CD14-positive monocyte (primary cell): ENCODE data around the gene SPDL1. TPM values are rescaled to one million over a fixed set of nuclear protein-coding genes. Genes with fewer than 3 reads are reported as not detected.

Experiments used
- DNase-seq, 3 donors: peaks; one replicate each; pipeline ENCODE4 v3.0.0-alpha.2; 2011 to 2022
- H2AFZ ChIP-seq: 2 replicates; pipeline ENCODE4 v1.6.0; 2012; ENCODE audit warnings: mild to moderate bottlenecking, low read depth, low read length, inconsistent platforms; ENCODE audit not compliant: insufficient read depth, poor library complexity, severe bottlenecking
- H3K27ac ChIP-seq, 2 donors: 1 replicate in 1 of 2; 2 replicates in 1 of 2; pipeline ENCODE4 v1.5.1; 2012 to 2013; ENCODE audit warnings: low read length in 2 of 2, control low read depth in 1 of 2, inconsistent platforms in 1 of 2, low read depth in 1 of 2, mild to moderate bottlenecking in 1 of 2
- H3K27me3 ChIP-seq, 2 donors: one replicate each; pipeline versions ENCODE4 v1.6.0 to v1.6.1; 2011 to 2013; ENCODE audit warnings: low read length in 2 of 2; ENCODE audit not compliant: control insufficient read depth in 2 of 2, insufficient read depth in 2 of 2
- H3K36me3 ChIP-seq, 2 donors: replicated peaks in 1 of 2; 1 replicate in 1 of 2; 2 replicates in 1 of 2; pipeline versions ENCODE4 v1.5.1 to v1.6.1; 2012 to 2013; ENCODE audit warnings: low read length in 2 of 2, control low read depth in 1 of 2, inconsistent platforms in 1 of 2, mild to moderate bottlenecking in 1 of 2; ENCODE audit not compliant: insufficient read depth in 2 of 2, control insufficient read depth in 1 of 2
- H3K4me1 ChIP-seq, 2 donors: 1 replicate in 1 of 2; 2 replicates in 1 of 2; pipeline versions ENCODE4 v1.5.1 to v1.6.1; 2012 to 2013; ENCODE audit warnings: low read length in 2 of 2, control low read depth in 1 of 2, inconsistent platforms in 1 of 2, mild to moderate bottlenecking in 1 of 2, moderate library complexity in 1 of 2; ENCODE audit not compliant: insufficient read depth in 2 of 2, control insufficient read depth in 1 of 2
- H3K4me2 ChIP-seq: replicated peaks from 2 replicates; pipeline ENCODE3; 2012; ENCODE audit warnings: low read length, moderate library complexity, mild to moderate bottlenecking; ENCODE audit not compliant: poor library complexity, severe bottlenecking; ENCODE audit errors: extremely low read depth
- H3K4me3 ChIP-seq, 3 experiments: fragments of 200-600 bp in 1 of 3; sonication (generic) in 1 of 3; replicated peaks in 1 of 3; 1 replicate in 2 of 3; 2 replicates in 1 of 3; pipeline ENCODE4 v1.5.1; 2011 to 2013; ENCODE audit warnings: low read length in 3 of 3, mild to moderate bottlenecking in 3 of 3, control low read depth in 2 of 3, low read depth in 2 of 3, inconsistent platforms in 1 of 3, moderate library complexity in 1 of 3
- H3K79me2 ChIP-seq: 2 replicates; pipeline ENCODE4 v1.6.0; 2012; ENCODE audit warnings: mild to moderate bottlenecking, control low read depth, inconsistent platforms, low read length, moderate library complexity; ENCODE audit not compliant: insufficient read depth
- H3K9ac ChIP-seq: 2 replicates; pipeline ENCODE4 v1.6.0; 2017; ENCODE audit warnings: low read length, mild to moderate bottlenecking; ENCODE audit not compliant: insufficient read depth, poor library complexity, severe bottlenecking
- H3K9me3 ChIP-seq, 2 donors: replicated peaks in 1 of 2; 1 replicate in 1 of 2; 2 replicates in 1 of 2; pipeline versions ENCODE4 v1.5.1 to v1.6.1; 2012 to 2013; ENCODE audit warnings: low read length in 2 of 2, control low read depth in 1 of 2; ENCODE audit not compliant: control insufficient read depth in 1 of 2, insufficient read depth in 1 of 2
- H4K20me1 ChIP-seq: 2 replicates; pipeline ENCODE4 v1.6.0; 2012; ENCODE audit warnings: mild to moderate bottlenecking, low read length, control low read depth, moderate library complexity; ENCODE audit not compliant: insufficient read depth
- H3K27ac Mint-ChIP-seq, 7 donors: one replicate each; pipeline ENCODE4 v1.8.0; 2020; ENCODE audit warnings: mild to moderate bottlenecking in 7 of 7, mixed read lengths in 7 of 7, moderate library complexity in 6 of 7, inconsistent platforms in 2 of 7
- H3K27me3 Mint-ChIP-seq, 3 donors: one replicate each; pipeline ENCODE4 v1.8.0; 2021 to 2022; ENCODE audit warnings: low read depth in 3 of 3, mild to moderate bottlenecking in 3 of 3, mixed read lengths in 3 of 3, moderate library complexity in 3 of 3, inconsistent platforms in 1 of 3
- H3K36me3 Mint-ChIP-seq, 2 donors: one replicate each; pipeline ENCODE4 v1.8.0; 2020; ENCODE audit warnings: mixed read lengths in 2 of 2, inconsistent platforms in 1 of 2, mild to moderate bottlenecking in 1 of 2
- H3K4me1 Mint-ChIP-seq: one replicate; pipeline ENCODE4 v1.8.0; 2020; ENCODE audit warnings: mild to moderate bottlenecking, mixed read lengths
- H3K4me3 Mint-ChIP-seq, 2 donors: one replicate each; pipeline ENCODE4 v1.8.0; 2020; ENCODE audit warnings: mild to moderate bottlenecking in 2 of 2, mixed read lengths in 2 of 2, moderate library complexity in 1 of 2
- H3K9me3 Mint-ChIP-seq, 7 donors: one replicate each; pipeline ENCODE4 v1.8.0; 2020 to 2022; ENCODE audit warnings: mixed read lengths in 7 of 7, mild to moderate bottlenecking in 6 of 7, moderate library complexity in 6 of 7, inconsistent platforms in 2 of 7
- CTCF ChIP-seq: fragments of 200-600 bp; IDR thresholded peaks from one replicate; pipeline ENCODE4 v1.8.0; 2022; ENCODE audit warnings: antibody characterized with exemption, mild to moderate bottlenecking
- WGBS: methylation state at CpG from one replicate; pipeline ENCODE4 v1.1.5; 2013; ENCODE audit warnings: missing lambda C conversion rate; ENCODE audit not compliant: insufficient coverage; 5-methylcytosine and 5-hydroxymethylcytosine counted together
- intact Hi-C, 2 donors: fragments of 100-400 bp; cut with micrococcal nuclease; formaldehyde crosslinking; loops; one replicate each; pipeline versions ENCODE4 v1.15.0 to v1.15.1; 2023
- polyA plus RNA-seq, 3 donors: library from polyadenylated mRNA; depleted of rRNA in 1 of 3; unstranded in 2 of 3; stranded (reverse) in 1 of 3; fragments of 300-500 nt in 2 of 3; fragments of >200 nt in 1 of 3; fragmentation: Illumina TruSeq in 2 of 3; gene quantifications; 1 replicate in 2 of 3; 2 replicates in 1 of 3; pipeline ENCODE4 v1.2.3, GENCODE V29; 2012 to 2021

The SPDL1 gene
- polyA plus RNA-seq, 3 donors, result 1.4 to 1.6 (median 1.6) TPM

- no peaks in the 10 kb centered on the region for H3K4me1 ChIP-seq
- no peaks in the 10 kb centered on the region for H3K27me3 ChIP-seq
- Mint-ChIP-seq H3K9me3 (no peaks in the 10 kb centered on the region), H3K36me3 (peaks cover 68 to 78% of the 10 kb centered on the region in 2 donors), H3K27ac (no peak overlapping the region), H3K27me3 (no peaks in the 10 kb centered on the region), H3K4me3 (no peak overlapping the region), H3K4me1 (no peaks in the 10 kb centered on the region)
- no peaks in the 10 kb centered on the region for H4K20me1 ChIP-seq
- DNase-seq, result no peak
- H3K36me3 ChIP-seq, result peaks cover 54 to 98% of the 10 kb centered on the region in 2 donors
- H2AFZ ChIP-seq, result no peak overlapping the region
- H3K4me3 ChIP-seq, result no peak overlapping the region
- H3K9me3 ChIP-seq, result no peaks in the 10 kb centered on the region
- no peak overlapping the region for H3K27ac ChIP-seq
- intact Hi-C loops, result no loop called here
- WGBS, result no CpG with 5 or more reads among the region's 1 CpG
- no peaks in the 10 kb centered on the region for H3K79me2 ChIP-seq
- H3K4me2 ChIP-seq, result no peak overlapping the region
- H3K9ac ChIP-seq, result no peak overlapping the region
- TF ChIP-seq CTCF, result no peak
These were observed 11.7 kb downstream of the SPDL1 start for GRCh38 chr5:169595172-169595820.

GRCh38 chr5:169599451-169599850 is 15.9 kb downstream of the SPDL1 start:
- Histone ChIP-seq H2AFZ (no peak overlapping the region), H3K27me3 (no peaks in the 10 kb centered on the region), H3K79me2 (no peaks in the 10 kb centered on the region), H3K4me3 (no peak overlapping the region), H3K4me1 (no peaks in the 10 kb centered on the region), H3K9ac (no peak overlapping the region), H3K27ac (no peak overlapping the region), H3K36me3 (peaks cover 52 to 98% of the 10 kb centered on the region in 2 donors), H3K9me3 (no peaks in the 10 kb centered on the region), H3K4me2 (no peak overlapping the region), H4K20me1 (no peaks in the 10 kb centered on the region)
- no peaks in the 10 kb centered on the region for H3K27me3 Mint-ChIP-seq
- TF ChIP-seq CTCF, result no peak
- H3K4me1 Mint-ChIP-seq, result no peaks in the 10 kb centered on the region
- peak overlapping the region in 2 of 7 donors; percentile 0 to 78 for H3K27ac Mint-ChIP-seq
- intact Hi-C loops, result no loop called here
- H3K36me3 Mint-ChIP-seq, result peaks cover 75 to 83% of the 10 kb centered on the region in 2 donors
- no peak overlapping the region for H3K4me3 Mint-ChIP-seq
- DNase-seq, result no peak
- H3K9me3 Mint-ChIP-seq, result peaks cover 0 to 1% (median 0%) of the 10 kb centered on the region in 7 donors
- 100% methylated on average over 2 of the region's 4 CpGs for WGBS
